GM19324 (cell line): Measurements from ENCODE around the gene FGD3.

Source experiments
- ATAC-seq: cut with Tn5 transposase; IDR thresholded peaks from one replicate; pipeline ENCODE4 v1.9.1; 2021; ENCODE audit warnings: mild to moderate bottlenecking, moderate library complexity; ENCODE audit not compliant: unreplicated experiment, low FRiP score

FGD3 gene

DNA sequence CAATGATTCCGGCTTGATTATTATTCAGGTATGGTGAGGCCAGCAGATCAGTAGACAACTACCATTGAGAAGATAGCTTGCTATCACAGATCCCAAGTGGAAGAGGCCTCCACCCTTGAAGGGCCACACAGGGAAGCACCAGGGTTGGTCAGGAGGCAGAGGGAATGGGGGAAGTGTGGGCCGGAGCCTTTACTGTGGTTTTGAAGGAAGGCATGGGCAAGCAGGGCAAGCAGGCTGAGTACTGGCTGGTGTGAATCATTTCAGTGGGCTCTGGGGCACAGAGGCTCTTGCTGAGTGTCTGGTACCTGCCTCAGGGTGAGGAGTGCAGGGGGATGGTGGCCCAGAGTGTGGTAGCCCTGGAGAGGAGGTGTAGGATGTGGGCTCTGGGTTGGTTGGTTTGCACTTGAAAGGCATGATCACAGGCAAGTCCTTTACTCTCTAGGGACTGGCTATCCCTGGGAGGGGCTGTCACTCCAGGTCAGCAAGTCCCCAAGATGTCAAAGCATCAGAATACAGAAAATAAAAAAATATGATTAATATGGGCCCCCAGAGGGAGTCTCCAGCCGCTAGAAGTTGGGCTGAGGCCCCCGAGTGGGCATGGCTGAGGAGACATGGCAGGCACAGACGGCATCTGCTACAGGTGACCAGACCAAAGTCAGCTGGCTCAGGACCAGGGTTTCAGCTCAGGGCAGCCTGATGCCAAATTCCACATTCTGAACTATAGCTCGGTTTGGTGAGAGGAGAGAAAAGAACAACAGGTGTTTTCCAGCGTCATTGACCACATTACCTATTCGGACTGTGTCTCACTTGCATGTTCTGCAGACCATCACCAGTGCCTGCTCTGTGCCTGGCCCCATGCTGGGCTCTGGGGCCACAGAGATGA lies 101.5 kb downstream of the FGD3 start:
- no peak for ATAC-seq

DNA sequence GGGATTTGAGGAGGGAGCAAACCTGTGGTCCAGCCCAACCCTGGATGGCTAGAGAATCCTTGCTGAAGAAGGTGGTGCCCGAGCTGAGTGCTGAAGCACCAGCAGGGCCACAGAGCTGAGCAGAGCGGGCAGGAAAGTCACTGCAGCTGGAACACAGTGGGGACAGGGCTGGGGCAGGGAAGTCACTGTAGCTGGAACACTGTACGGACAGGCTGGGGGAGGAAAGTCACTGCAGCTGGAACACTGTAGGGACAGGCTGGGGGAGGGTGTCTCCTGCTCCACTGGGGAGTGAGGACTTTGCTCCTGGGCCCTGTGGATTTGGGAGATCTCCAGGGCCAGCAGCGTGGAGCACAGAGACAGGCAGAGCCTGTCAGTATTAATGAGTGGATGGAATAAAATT lies 102.2 kb downstream of the FGD3 start:
- ATAC-seq, result no peak

DNA sequence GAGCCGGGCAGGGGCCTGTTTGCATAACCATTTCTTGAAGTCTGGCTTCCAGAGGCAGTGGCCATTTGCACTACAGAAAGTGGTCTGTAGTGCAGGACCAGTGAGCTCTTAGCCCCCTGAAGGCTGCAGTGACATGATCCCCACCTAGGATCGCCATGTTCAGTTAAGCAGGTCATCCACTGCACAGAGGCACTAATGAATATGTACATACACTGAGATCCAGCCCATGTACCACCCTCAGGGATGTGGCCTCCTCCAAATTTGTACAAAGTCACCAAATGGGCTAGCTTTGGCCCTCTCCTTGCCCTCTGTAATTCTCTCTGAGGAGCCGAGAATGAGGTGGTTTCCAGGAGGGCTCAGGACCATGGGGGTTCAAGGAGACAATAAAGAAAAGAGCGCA lies 102.9 kb downstream of the FGD3 start:
- ATAC-seq, result no peak

DNA sequence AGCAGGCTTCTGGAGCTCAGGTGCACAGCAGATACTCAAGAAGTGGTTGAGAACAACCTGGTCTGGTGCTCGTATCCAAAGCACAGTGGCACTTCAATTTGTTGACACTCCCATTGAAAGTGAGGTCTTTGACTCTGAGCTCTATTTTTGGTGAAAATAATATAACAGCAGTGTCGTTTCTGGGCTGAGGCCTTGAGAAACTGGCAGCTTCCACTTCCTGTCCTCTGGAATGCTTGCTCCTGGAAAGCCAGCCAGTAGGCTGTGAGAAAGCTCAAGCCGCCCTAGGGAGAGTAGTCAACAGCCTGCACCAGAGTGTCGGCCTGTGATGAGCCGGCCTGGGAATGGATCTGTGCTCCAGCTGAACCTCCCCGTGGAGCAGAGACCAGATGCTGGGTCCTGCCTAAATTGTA lies 104.4 kb downstream of the FGD3 start:
- ATAC-seq, result no peak

DNA sequence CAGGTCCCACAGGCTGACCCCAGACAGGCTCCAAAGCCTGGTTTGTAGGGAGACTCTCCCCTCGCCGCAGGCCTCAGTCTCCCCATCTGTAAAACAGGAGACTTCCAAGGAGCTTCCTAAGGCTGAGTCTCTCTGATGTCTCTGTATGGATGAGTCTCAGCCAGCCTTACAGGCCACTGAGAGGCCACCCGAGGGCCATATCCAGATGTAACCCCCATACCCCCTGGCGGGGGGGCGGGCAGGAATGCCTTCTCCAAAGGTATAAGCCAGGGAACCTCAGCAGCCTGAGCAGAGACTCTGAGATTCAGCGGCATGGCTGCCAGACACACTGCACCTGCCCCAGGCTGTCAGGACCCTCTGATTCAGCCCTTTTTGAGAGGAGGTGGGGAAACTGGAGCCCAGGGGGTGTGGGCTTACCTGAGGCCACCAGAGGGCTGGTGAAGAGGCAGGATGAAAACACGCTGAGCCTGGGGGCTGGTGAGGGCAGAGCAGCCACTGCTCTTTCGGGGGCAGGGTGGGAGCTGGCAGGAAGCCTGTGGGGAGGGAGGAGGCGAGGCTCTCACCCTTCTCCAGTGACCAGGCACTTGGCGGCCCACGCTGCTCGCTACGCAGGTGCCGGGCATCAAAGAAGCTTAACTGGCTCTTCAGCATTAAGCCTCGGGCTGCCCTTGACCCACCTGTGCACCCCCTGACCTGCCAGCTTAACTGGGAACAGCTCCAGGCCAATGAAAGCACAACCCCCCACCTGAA lies 105.6 kb downstream of the FGD3 start:
- no peak for ATAC-seq

DNA sequence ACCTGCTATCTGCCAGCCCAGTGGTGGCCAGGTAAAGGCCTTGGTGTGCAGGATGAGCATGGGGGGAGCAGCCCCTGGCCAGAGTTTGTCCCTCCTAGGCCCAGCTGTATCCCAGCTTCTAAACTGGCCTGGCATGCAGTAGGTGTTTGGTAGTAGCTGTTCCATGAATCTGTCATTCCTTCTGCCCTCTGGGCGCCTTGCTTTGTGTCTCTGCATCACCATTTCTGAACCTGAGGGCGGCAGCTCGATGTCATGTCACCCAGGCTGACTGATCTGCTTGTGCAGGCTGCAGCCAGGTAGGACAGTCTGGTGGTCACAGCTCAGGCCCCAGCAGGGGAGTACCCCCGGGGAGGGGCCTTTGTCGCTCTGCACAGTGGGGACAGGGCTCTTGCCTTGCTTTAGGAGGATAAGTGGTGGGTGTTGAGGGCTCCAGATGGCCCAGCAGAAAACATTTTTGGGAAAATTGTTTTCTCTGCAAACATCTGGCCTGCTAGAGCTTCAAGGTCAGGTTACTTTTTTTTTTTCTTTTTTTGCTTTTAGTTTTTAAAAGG lies 106.5 kb downstream of the FGD3 start:
- no peak for ATAC-seq

DNA sequence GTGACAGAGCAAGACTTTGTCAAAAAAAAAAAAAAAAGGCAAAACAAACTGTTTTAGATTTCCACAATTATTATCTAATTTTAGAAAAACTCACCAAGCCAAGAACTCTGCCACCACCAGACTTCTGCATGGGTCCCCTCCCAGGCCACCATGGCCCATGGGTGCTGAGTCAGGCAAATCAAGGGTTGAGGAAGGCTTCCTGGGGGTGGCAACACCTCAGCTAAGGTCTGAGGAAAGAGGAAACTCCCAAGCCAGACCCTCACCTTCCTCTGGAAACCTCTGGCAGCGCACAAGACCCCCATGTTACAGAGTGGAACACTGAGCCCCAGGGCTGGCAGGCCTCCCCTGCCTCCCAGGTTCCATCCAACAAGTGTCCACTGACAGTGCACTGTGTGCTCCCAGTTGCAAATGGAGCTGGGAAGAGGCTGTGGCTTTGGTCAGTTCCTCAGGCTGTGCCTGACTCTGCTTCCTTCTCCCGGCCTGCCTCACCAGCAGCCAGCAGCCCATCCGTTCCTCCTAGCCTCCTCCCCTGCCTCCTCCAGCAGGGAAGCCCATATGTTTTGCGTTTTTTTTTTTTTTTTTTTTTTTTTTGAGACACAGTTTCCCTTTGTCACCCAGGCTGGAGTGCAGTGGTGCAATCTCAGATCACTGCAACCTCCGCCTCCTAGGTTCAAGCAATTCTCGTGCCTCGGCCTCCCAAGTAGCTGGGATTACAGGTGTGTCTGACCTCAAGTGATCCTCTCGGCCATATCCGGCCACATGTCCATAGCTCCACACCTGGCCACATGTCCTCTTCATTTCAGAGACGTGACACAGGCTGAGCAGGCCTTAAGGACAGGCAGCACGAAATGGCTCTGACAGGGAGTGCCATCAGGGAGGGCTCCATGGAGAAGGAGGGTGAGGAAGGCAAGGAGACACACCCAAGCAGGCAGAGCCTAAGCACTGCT lies 107.7 kb downstream of the FGD3 start:
- no peak for ATAC-seq

DNA sequence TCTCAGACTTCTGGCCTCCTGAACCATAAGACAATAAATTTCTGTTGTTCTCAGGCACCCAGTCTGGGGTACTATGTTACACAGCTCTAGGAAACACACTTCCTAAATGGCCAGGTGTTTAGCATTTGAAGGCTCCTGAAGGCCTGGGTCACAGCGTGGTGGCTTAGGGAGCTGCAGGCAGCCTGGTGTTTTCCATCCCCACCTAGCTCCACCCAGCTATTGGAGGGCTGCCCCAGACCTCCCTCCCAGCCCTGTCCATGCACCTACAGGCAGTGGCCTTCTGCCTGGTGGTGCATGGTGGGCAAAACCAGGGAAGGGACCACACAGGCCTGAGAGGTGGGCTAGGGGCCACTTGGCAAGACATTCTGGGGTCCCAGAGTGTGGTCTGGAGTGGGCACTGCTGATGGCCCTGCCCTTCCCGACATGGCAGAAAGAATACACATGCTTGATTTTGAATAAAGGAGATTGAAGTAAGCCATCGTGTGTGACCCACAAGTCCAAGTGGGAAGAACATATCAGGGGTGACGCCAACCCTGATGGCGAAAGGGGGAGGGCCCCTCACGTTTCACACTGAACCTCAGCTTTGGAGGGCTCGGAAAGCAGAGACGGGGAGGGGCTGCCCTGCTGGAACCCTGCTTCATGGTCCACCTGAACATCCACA lies 109.8 kb downstream of the FGD3 start:
- no peak for ATAC-seq

DNA sequence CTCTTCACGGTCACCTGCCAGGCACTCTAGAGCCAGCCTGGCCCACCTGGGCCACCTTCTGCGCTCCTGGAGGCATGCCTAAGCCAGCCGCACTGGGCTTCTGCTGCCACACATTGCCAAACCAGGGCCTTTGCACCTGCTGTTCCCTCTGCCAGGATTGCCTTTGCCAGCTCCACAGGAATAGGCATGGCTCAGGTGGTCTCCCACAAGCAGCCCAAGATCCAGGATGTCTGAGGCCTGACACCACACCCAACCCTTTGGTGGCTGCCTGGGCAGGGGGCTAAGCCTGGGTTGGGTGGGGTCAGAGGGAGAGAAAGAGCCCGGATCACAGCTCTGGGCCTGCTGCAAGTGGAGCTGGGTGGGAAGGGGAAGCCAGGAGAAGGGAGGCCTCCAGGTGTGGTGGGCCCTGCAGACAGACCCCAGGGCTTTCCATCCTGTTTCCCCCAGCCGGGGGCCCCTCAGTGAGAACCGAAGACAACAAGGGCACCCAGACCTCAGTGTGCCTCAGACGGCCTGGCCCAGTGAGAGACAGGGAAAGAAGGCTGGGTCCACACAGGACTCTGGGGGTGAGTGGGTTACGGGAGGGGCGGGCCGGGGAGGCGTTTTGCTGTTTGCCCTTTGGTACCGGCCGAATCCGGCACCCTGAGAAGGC lies 110.5 kb downstream of the FGD3 start:
- peak; percentile 7 for ATAC-seq

DNA sequence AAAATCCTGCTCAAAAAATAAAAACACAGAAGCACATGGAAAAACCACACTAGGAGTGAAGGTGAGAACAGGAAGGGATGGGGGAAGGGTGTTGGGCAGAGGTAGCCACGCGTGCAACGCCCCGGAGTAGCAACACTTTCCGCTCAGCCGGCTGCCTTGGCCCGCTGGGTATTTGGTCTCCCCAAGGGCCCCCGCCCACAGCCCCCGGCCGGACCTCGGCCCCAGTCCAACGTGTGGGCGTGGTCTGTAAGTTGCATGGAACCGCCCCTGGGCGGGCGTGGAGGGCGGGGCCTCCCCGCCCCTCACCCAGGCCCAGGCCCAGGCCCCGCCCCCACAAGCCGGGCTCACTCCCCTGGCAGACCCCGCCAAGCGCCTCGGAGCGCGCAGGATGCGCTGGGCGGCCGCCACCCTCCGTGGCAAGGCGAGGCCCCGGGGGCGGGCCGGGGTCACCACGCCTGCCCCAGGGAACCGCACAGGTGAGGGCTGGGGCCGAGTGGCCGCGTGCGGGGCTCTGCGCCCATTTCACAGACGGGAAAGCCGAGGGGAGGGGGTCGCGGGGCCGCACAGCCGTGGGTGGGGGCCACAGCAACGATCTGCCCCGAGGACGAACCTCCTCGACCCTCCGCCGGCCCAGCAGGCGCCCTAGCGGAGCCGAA lies 111.2 kb downstream of the FGD3 start, which contains the start of gene SUSD3:
SUSD3 (plus strand) TSS at position 347 of the 656 bp plus-strand sequence; CDS start at position 389, 42 bp downstream.
- ATAC-seq, result peak; percentile 59

DNA sequence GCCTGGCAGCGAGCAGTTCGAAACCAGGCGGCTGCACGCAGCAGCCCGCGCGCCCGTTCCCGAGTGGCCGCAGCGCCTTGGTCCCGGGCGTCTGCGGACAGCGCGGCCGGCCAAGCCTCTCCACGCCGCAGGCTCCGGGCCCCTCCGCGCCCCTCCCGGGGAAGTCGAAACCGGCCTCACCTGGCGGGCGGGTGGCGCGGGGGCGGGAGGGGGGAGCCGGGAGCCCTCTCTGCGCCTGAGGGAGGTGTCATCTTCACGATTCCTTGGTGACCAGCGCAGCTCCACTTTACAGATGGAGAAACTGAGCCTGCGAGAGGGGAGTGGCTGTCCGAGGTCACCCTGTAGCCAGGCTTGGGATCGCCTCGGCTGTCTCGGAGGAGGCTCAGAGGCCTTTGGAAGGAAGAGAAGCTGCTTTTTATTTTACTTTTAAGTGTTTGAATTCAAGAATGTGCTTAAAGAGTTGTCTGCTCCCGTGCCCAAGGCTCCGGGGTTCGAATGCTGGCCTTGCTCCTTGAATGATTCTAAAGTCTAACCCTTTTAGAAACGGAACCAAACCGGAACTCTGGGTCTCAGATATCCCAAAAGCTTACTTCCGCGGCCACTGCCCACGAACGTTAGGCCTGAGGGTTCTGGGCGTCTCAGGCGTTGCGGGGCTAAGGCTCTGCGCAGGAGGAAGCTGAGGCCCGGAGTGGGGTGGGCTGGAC lies 111.8 kb downstream of the FGD3 start:
- peak; percentile 22 for ATAC-seq

DNA sequence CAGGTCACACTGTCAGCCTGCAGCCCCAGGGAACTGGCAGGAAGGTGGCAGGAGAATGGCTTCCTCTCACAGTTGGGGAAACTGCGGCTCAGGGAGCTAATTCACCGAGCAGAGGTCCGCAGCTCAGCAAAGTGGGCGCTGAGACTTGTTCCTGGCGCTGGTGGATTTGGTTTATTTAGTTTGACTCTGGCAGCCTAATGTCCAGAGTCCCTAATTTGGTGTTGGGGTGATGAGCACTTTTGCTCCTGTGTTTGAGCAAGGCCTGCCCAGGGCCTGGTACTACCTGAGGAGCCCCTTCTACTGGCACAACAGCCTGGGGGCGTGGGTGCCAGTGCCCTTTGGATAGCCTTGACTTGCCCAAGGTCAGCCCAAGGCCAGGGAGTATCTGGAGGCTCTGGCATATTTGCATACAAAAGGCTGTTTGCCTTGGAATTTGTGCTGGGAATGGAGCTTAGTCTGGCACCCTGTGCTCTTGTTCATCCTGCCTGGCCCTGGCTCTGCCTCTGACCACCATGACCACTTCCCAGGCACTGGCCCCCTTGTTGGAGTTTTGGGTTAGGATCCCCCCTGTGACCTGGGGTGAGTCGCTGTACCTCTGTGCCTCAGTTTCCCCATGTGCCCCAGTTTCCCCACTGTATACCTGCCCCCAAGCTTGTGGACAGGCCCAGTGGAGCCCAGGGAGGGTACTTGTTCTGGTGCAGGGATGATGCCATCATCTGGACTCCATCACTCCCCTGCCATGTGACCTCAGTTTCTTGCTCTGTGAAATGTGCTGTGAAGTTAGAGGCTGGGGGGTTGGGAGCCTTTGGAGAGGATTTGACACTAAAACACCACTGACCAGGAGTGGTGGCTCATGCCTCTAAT lies 112.6 kb downstream of the FGD3 start:
- ATAC-seq, result no peak

DNA sequence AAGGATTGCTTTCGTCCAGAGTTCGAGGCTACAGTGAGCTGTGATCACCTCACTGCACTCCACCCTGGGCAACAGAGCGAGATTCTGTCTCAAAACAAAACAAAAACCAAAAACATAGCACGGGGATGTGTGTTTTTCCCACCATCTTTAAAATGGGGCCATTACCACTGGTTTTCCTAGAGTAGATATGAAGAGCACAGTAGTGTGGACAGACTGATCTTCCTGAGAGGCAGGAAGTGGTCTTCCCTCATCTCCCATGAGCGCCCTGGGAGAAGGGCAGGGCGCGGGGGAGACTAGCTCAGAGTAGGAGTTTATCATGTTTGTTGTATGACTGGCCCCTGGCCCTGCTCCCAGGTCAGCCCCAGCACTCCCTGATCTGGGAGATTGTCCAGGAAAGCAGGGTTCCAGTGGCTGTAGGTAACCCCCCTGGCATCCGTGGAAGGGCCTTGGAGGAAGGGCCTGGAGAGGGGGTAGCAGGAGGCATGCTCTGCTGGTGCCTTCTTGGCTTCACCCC lies 113.5 kb downstream of the FGD3 start:
- ATAC-seq, result no peak

DNA sequence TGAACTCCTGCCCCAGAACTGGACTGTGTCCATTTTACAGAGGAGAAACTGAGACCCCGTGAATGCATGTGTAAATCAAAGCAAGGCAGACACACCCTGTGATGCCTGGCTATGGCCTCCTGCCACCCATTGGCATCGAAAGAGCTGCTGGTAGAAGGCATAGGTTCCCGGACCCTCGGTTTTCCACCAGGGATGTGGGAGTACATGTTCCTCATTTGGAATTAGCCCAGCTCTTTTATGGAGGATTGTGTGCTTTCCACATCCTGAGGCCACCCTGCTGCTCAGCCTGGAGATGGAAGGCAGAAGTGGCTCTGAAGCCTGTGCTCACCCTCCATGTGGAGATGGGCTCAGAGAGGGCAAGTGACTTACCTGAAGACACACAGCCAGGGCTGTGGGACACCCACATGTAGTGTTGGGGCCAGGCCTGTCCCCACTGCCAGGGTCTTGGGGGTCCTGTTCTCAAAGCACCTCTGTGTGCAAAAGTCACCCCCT lies 114.0 kb downstream of the FGD3 start:
- no peak for ATAC-seq

DNA sequence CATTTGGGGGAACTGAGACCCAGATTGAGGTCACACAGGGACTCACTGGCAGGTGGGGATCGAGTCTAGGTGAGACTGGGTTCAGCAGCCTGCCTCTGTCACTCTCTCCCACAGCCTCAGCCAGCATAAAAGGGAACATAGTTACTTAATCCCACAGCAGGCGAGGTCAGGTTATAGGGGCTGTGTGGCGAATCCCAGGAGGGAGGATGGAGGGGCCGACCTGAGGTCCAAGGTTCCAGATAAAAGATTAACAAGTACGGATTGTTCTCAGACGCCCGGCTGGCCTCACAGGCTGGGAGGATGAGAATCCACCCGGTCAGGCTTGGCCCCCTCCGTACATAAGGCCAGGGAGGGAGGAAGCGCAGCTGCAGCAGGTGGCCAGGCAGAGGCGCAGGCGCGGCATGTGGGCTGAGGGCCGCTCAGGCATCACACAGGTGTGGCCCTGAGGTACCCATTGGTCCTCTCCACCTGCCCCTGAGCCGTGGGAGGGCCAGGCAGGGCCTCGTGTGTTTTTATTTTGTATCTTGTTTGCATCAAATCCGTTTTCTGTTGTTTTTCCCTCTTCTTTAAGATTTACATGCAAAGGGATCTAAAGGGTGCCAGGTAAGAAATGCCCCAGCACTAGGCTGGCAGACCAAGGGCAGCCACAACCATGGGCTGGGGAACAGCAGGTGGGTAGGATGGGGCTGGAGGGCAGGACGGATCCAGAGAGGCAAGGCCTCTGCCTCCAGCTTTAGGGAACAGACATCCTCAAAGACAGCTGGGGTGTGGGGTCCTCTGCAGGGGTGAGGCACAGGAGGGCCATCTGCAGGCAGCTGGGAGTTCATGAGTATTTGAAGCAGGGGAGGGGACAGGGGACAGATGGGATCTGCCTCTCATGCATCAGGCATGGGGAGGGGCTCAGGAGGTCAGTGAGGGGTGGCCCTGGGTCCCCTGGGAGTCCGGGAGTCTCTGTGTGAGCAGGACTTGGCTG lies 114.8 kb downstream of the FGD3 start:
- peak; percentile 30 for ATAC-seq
